Stomach (tissue), 9 donors: ENCODE measurements around the gene DSC3. TPM values are rescaled to one million over a fixed set of nuclear protein-coding genes. Genes with fewer than 3 reads are reported as not detected.
"Not testable (repeated sequence)": the region's sequence is repeated elsewhere in the genome, so short reads cannot be mapped to it uniquely, and the experiment has no call there.

ENCODE experiments used
- DNase-seq, 2 donors: peaks; one replicate each; pipeline versions ENCODE4 v3.0.0 to v3.0.0-alpha.2; 2013 to 2019
- H3K27ac ChIP-seq, 5 donors: fragments of 200-600 bp in 4 of 5; sonication (generic) in 4 of 5; one replicate each; pipeline ENCODE4 v1.5.1; 2013 to 2019; ENCODE audit warnings: mild to moderate bottlenecking in 1 of 5, moderate library complexity in 1 of 5
- H3K27me3 ChIP-seq, 3 donors: fragments of 200-600 bp; sonication (generic); one replicate each; pipeline ENCODE4 v1.5.1; 2017 to 2019; ENCODE audit warnings: mixed run types in 1 of 3
- H3K36me3 ChIP-seq, 4 donors: fragments of 200-600 bp; sonication (generic); 1 replicate in 3 of 4; 2 replicates in 1 of 4; pipeline ENCODE4 v1.5.1; 2016 to 2019
- H3K4me1 ChIP-seq, 4 donors: fragments of 200-600 bp; sonication (generic); one replicate each; pipeline ENCODE4 v1.5.1; 2016 to 2019
- H3K4me3 ChIP-seq, 4 donors: fragments of 200-600 bp; sonication (generic) in 3 of 4; one replicate each; pipeline ENCODE4 v1.5.1; 2016 to 2019; ENCODE audit warnings: mild to moderate bottlenecking in 1 of 4
- H3K9me3 ChIP-seq, 4 donors: fragments of 200-600 bp; sonication (generic); one replicate each; pipeline ENCODE4 v1.5.1; 2016 to 2019
- EP300 ChIP-seq: sonication (generic); formaldehyde crosslinking; IDR thresholded peaks from one replicate; pipeline ENCODE4 v1.6.1; 2017; ENCODE audit warnings: antibody characterized with exemption
- POLR2A ChIP-seq, 4 donors: fragments of 450-650 bp; IDR thresholded peaks; one replicate each; pipeline ENCODE4 v1.6.1; 2016; ENCODE audit warnings: antibody characterized with exemption in 4 of 4, control low read depth in 2 of 4, mild to moderate bottlenecking in 1 of 4, moderate library complexity in 1 of 4
- POLR2AphosphoS5 ChIP-seq, 3 donors: sonication (generic); formaldehyde crosslinking; IDR thresholded peaks; one replicate each; pipeline ENCODE4 v1.6.1; 2016; ENCODE audit warnings: antibody characterized with exemption in 3 of 3
- WGBS, 5 donors: extraction: QIAGEN DNeasy Blood & Tissue Kit in 3 of 5; methylation state at CpG; one replicate each; pipeline versions ENCODE4 v1.1.5 to v1.1.7; 2013 to 2018; 5-methylcytosine and 5-hydroxymethylcytosine counted together
- intact Hi-C: fragments of 100-400 bp; cut with DNase I; formaldehyde crosslinking; loops from one replicate; pipeline ENCODE4 v1.15.1; 2023; ENCODE audit warnings: low total_unique reads
- polyA plus RNA-seq, 3 donors: library from polyadenylated mRNA; stranded (reverse); fragments of 200-250 nt; gene quantifications; one replicate each; pipeline ENCODE4 v1.2.3, GENCODE V29; 2013
- total RNA-seq, 5 donors: library from RNA; depleted of rRNA; stranded (reverse); fragments of >200 nt; gene quantifications; one replicate each; pipeline versions ENCODE4 v1.1.0 to v1.2.3, GENCODE V29; 2014 to 2016
- TF ChIP-seq, protein P1 (sequence below), 7 experiments: fragments of 450-650 bp in 4 of 7; fragments of 200-600 bp in 3 of 7; sonication (generic) in 3 of 7; IDR thresholded peaks; one replicate each; pipeline ENCODE4 v1.5.1; 2016 to 2019; ENCODE audit warnings: antibody characterized with exemption in 7 of 7, control low read depth in 2 of 7, mild to moderate bottlenecking in 1 of 7
- donor health status: healthy with polysubstance abuse.
- donor health status: Bipolar disorder and iron deficiency.
- donor health status: healthy.

Gene DSC3
- total and polyA plus RNA-seq, 8 donors: 1.2 to 26.6 (median 2.2) TPM; not detected in 5

DNA sequence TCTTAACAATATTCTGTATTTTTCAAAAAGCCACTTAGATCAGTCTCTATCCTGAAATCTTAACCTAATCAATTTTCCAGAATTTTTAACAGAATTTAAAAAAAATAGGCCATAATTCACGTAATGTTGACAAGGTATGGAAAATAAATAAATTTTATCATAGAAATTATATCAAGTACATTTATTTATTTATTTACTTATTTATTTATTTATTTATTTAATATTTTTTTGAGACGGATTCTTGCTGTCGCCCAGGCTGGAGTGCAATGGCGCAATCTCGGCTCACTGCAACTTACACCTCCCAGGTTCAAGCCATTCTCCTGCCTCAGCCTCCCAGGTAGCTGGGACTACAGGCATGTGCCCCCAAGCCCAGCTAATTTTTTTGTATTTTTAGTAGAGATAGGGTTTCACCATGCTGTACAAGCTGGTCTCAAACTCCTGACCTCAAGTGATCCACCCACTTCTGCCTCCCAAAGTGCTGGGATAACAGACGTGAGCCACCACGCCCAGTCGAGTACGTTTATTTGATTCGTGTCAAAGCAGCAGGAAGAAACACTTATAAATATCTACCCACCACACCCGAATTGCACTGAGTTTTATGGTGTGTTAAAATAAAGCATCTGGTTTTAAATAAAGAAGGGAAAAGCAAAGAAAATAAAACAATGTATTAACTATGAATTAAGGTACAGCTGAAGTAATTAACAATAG lies 60.1 kb downstream of the DSC3 start:
- Histone ChIP-seq H3K4me1 (no peaks in the 10 kb centered on the region), H3K9me3 (no peaks in the 10 kb centered on the region), H3K27me3 (no peaks in the 10 kb centered on the region), H3K36me3 (no peaks in the 10 kb centered on the region), H3K4me3 (no peak overlapping the region), H3K27ac (no peak overlapping the region)
- WGBS, 5 donors: 56 to 74% (median 69%) methylated on average over 11 of the region's 11 CpGs
- peak in 1 of 2 donors; percentile 22 for DNase-seq
- intact Hi-C loops: no loop called here
- TF ChIP-seq POLR2AphosphoS5 (IDR thresholded peaks at IDR 0.05): no peak
- no peak for TF ChIP-seq EP300
- no peak for TF ChIP-seq POLR2A (IDR thresholded peaks at IDR 0.05)
- TF ChIP-seq, protein P1, sequence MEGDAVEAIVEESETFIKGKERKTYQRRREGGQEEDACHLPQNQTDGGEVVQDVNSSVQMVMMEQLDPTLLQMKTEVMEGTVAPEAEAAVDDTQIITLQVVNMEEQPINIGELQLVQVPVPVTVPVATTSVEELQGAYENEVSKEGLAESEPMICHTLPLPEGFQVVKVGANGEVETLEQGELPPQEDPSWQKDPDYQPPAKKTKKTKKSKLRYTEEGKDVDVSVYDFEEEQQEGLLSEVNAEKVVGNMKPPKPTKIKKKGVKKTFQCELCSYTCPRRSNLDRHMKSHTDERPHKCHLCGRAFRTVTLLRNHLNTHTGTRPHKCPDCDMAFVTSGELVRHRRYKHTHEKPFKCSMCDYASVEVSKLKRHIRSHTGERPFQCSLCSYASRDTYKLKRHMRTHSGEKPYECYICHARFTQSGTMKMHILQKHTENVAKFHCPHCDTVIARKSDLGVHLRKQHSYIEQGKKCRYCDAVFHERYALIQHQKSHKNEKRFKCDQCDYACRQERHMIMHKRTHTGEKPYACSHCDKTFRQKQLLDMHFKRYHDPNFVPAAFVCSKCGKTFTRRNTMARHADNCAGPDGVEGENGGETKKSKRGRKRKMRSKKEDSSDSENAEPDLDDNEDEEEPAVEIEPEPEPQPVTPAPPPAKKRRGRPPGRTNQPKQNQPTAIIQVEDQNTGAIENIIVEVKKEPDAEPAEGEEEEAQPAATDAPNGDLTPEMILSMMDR (IDR thresholded peaks at IDR 0.05): no peak

DNA sequence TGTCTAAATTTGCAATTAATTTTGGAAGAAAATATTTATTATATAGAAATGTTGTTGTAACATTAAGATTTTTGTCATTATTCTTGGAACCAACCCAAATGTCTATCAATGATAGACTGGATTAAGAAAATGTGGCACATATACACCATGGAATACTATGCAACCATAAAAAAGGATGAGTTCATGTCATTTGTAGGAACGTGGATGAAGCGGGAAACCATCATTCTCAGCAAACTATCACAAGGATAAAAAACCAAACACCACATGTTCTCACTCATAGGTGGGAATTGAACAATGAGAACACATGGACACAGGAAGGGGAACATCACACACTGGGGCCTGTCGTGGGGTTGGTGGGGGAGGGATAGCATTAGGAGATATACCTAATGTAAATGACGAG lies 64.5 kb downstream of the DSC3 start:
- intact Hi-C loops, H3K27me3 ChIP-seq, H3K4me3 ChIP-seq, H3K4me1 ChIP-seq, H3K36me3 ChIP-seq, H3K27ac ChIP-seq, H3K9me3 ChIP-seq, DNase-seq: not testable (repeated sequence)
- 82 to 90% (median 88%) methylated on average over 4 of the region's 4 CpGs for WGBS, 5 donors

DNA sequence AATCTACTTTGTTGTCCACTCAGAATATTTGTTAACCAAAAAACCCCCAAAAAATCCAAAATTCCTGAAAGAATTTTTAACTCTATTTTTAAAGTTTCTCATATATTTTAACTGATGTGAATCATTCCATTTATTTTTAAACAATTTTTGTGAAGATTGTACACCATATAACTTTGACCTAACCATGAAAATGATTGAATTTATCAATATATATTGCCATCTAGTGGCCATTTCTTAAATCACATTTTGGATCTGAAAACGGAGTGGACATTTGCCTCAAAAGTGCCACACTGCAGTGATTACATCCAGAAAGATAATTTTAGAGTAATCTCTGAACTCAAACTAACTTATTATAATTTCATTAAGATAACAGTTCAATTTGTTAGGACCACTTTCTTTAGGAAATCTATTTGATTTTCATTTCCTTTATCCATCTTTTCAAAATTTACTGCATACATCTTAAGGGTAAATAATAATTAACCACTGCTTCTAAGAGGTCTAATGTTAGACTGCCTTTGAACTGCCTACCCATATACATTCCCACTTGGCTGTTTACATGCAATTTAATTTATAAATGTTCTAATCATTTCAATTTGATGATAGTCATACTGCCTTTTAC lies 71.1 kb downstream of the DSC3 start:
- Histone ChIP-seq H3K27me3 (no peaks in the 10 kb centered on the region), H3K4me1 (peaks cover 0 to 4% (median 0%) of the 10 kb centered on the region in 4 donors), H3K4me3 (no peak overlapping the region), H3K36me3 (no peaks in the 10 kb centered on the region), H3K27ac (no peak overlapping the region), H3K9me3 (no peaks in the 10 kb centered on the region)
- intact Hi-C loops: no loop called here
- WGBS, 5 donors: 0 to 4% (median 0%) methylated on average over 1 of the region's 1 CpG
- TF ChIP-seq POLR2AphosphoS5 (IDR thresholded peaks at IDR 0.05): no peak
- TF ChIP-seq, protein P1 (IDR thresholded peaks at IDR 0.05): peak in 5 of 7 experiments; percentile 6 to 61 (median 29)
- DNase-seq: peak in 1 of 2 donors; percentile 53

DNA sequence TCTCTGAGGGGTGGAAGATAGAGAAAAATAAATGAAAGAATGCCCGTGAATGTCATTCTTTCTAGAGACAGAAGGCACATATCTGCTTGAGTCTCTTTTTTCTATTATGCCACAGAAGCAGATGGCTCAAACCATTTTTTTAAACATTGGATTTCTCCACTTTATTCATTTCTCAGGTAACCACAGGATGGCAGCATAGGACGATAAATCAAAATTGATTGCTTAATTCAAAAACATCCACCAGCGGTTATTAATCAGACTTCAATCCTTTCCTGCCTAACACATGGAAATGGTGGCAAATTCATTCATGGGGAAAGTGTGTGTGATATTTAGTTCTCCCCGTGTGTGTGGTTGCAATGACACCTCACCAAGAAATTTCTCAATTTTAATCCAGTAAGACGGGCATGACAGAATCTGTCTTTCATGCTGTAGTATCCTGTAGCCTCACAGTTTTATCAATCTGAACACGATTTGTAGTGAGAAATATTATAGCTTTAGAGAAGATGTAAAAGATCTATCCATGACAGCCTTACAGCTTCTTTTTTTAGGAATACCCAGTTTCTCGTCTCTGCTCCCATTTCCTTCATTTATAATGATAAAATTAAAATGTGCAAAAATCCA lies 72.2 kb downstream of the DSC3 start:
- WGBS, 5 donors: 34 to 40% (median 37%) methylated on average over 7 of the region's 7 CpGs
- no peaks in the 10 kb centered on the region for H3K9me3 ChIP-seq
- H3K4me1 ChIP-seq: peaks cover 0 to 4% (median 0%) of the 10 kb centered on the region in 4 donors
- H3K4me3 ChIP-seq: no peak overlapping the region
- H3K27me3 ChIP-seq: no peaks in the 10 kb centered on the region
- DNase-seq: peak in 1 of 2 donors; percentile 66
- H3K27ac ChIP-seq: no peak overlapping the region
- TF ChIP-seq EP300 (no peak), POLR2A (IDR thresholded peaks at IDR 0.05) (no peak), POLR2AphosphoS5 (IDR thresholded peaks at IDR 0.05) (no peak)
- TF ChIP-seq, protein P1 (IDR thresholded peaks at IDR 0.05): peak in 3 of 7 experiments; percentile 20 to 56 (median 36)
- H3K36me3 ChIP-seq: no peaks in the 10 kb centered on the region
- intact Hi-C loops: no loop called here
